ENCODE measurements around the gene TSPYL2. TPM values are rescaled to one million over a fixed set of nuclear protein-coding genes. Genes with fewer than 3 reads are reported as not detected.

Gene TSPYL2
- 12.7 TPM for total RNA-seq
- polyA plus RNA-seq = 256 TPM
- long read RNA-seq, donor 1 = 0 reads
- long read RNA-seq, donor 2, full-length matches to known transcripts = 11 of 11 reads
- long read RNA-seq, donor 2, partial matches to known transcripts = 0 of 11 reads
- long read RNA-seq, donor 2, other reads (novel, unspliced or antisense) = 0 of 11 reads
- long read RNA-seq, donor 3, partial matches to known transcripts = 0 of 3 reads
- long read RNA-seq, donor 3, other reads (novel, unspliced or antisense) = 0 of 3 reads
- long read RNA-seq, donor 4, partial matches to known transcripts = 0 of 1 reads
- long read RNA-seq, donor 4, other reads (novel, unspliced or antisense) = 0 of 1 reads
- long read RNA-seq, donor 5, full-length matches to known transcripts = 5 of 10 reads
- long read RNA-seq, donor 5, partial matches to known transcripts = 5 of 10 reads
- long read RNA-seq, donor 5, other reads (novel, unspliced or antisense) = 0 of 10 reads
- long read RNA-seq, donor 6, full-length matches to known transcripts = 1 of 1 reads
- long read RNA-seq, donor 6, partial matches to known transcripts = 0 of 1 reads
- long read RNA-seq, donor 6, other reads (novel, unspliced or antisense) = 0 of 1 reads
- long read RNA-seq, donor 7, full-length matches to known transcripts = 2 of 2 reads
- long read RNA-seq, donor 7, partial matches to known transcripts = 0 of 2 reads
- long read RNA-seq, donor 7, other reads (novel, unspliced or antisense) = 0 of 2 reads
- long read RNA-seq, donor 8, partial matches to known transcripts = 5 of 5 reads
- long read RNA-seq, donor 8, other reads (novel, unspliced or antisense) = 0 of 5 reads
- long read RNA-seq, donor 9, partial matches to known transcripts = 0 of 2 reads
- long read RNA-seq, donor 9, other reads (novel, unspliced or antisense) = 0 of 2 reads
- long read RNA-seq, donor 10, full-length matches to known transcripts = 7 of 7 reads
- long read RNA-seq, donor 10, partial matches to known transcripts = 0 of 7 reads
- long read RNA-seq, donor 10, other reads (novel, unspliced or antisense) = 0 of 7 reads

- H3K27me3 ChIP-seq (ENCODE audit: control insufficient read depth in 2 of 2, insufficient read depth in 1 of 2, low read length in 1 of 2) = no peaks in the 10 kb centered on the region
- peak within 1 kb of the TSS; percentile 51 to 57 for H3K4me3 ChIP-seq (ENCODE audit: low read length in 2 of 2)
- DNase-seq (ENCODE audit: low read depth in 6 of 9, low spot score in 9 of 9) = peak in 8 of 9 donors; percentile 63 to 94 (median 85)
- H3K27ac ChIP-seq (ENCODE audit: low read depth in 1 of 2, low read length in 1 of 2) = peak within 1 kb of the TSS; percentile 93 to 94
- H3K9me3 ChIP-seq (ENCODE audit: control insufficient read depth in 2 of 2, insufficient read depth in 1 of 2, low read length in 1 of 2) = no peaks in the 10 kb centered on the region
- peaks cover 20 to 27% of the 10 kb centered on the region in 2 donors for H3K36me3 ChIP-seq (ENCODE audit: control insufficient read depth in 2 of 2, insufficient read depth in 2 of 2, low read length in 1 of 2)
- under 1% methylated on average over 86 of the region's 86 CpGs for WGBS
- H3K4me1 ChIP-seq (ENCODE audit: control insufficient read depth in 2 of 2, insufficient read depth in 2 of 2, low read length in 2 of 2) = peaks cover 9 to 21% of the 10 kb centered on the region in 2 donors
Observed at GRCh38 chrX:53081925-53082772, at the start of gene TSPYL2. Gene TSPYL2 (plus strand): TSS chrX:53082367. CDS start chrX:53082499, 132 bp downstream.

- Histone ChIP-seq H3K27ac (ENCODE audit: low read depth in 1 of 2, low read length in 1 of 2) (no peak overlapping the region), H3K27me3 (ENCODE audit: control insufficient read depth in 2 of 2, insufficient read depth in 1 of 2, low read length in 1 of 2) (no peaks in the 10 kb centered on the region), H3K9me3 (ENCODE audit: control insufficient read depth in 2 of 2, insufficient read depth in 1 of 2, low read length in 1 of 2) (no peaks in the 10 kb centered on the region), H3K4me3 (ENCODE audit: low read length in 2 of 2) (no peak overlapping the region), H3K36me3 (ENCODE audit: control insufficient read depth in 2 of 2, insufficient read depth in 2 of 2, low read length in 1 of 2) (no peaks in the 10 kb centered on the region), H3K4me1 (ENCODE audit: control insufficient read depth in 2 of 2, insufficient read depth in 2 of 2, low read length in 2 of 2) (no peaks in the 10 kb centered on the region)
- WGBS = 83% methylated on average over 5 of the region's 5 CpGs
- DNase-seq (ENCODE audit: low read depth in 6 of 9, low spot score in 9 of 9) = no peak
Observed at GRCh38 chrX:53036149-53036548, 46.0 kb upstream of the TSPYL2 start.

GRCh38 chrX:53039236-53039635, 42.9 kb upstream of the TSPYL2 start:
- H3K4me3 ChIP-seq (ENCODE audit: low read length in 2 of 2) = no peak overlapping the region
- no peaks in the 10 kb centered on the region for H3K36me3 ChIP-seq (ENCODE audit: control insufficient read depth in 2 of 2, insufficient read depth in 2 of 2, low read length in 1 of 2)
- H3K27ac ChIP-seq (ENCODE audit: low read depth in 1 of 2, low read length in 1 of 2) = no peak overlapping the region
- no peaks in the 10 kb centered on the region for H3K4me1 ChIP-seq (ENCODE audit: control insufficient read depth in 2 of 2, insufficient read depth in 2 of 2, low read length in 2 of 2)
- 87% methylated on average over 4 of the region's 4 CpGs for WGBS
- no peak for DNase-seq (ENCODE audit: low read depth in 6 of 9, low spot score in 9 of 9)
- H3K9me3 ChIP-seq (ENCODE audit: control insufficient read depth in 2 of 2, insufficient read depth in 1 of 2, low read length in 1 of 2) = no peaks in the 10 kb centered on the region
- H3K27me3 ChIP-seq (ENCODE audit: control insufficient read depth in 2 of 2, insufficient read depth in 1 of 2, low read length in 1 of 2) = peaks cover 0 to 2% of the 10 kb centered on the region in 2 donors

GRCh38 chrX:53044995-53045394, 37.2 kb upstream of the TSPYL2 start:
- Histone ChIP-seq H3K4me3 (ENCODE audit: low read length in 2 of 2) (no peak overlapping the region), H3K9me3 (ENCODE audit: control insufficient read depth in 2 of 2, insufficient read depth in 1 of 2, low read length in 1 of 2) (no peaks in the 10 kb centered on the region), H3K27me3 (ENCODE audit: control insufficient read depth in 2 of 2, insufficient read depth in 1 of 2, low read length in 1 of 2) (peaks cover 0 to 14% of the 10 kb centered on the region in 2 donors), H3K4me1 (ENCODE audit: control insufficient read depth in 2 of 2, insufficient read depth in 2 of 2, low read length in 2 of 2) (peaks cover 0 to 3% of the 10 kb centered on the region in 2 donors), H3K27ac (ENCODE audit: low read depth in 1 of 2, low read length in 1 of 2) (no peak overlapping the region), H3K36me3 (ENCODE audit: control insufficient read depth in 2 of 2, insufficient read depth in 2 of 2, low read length in 1 of 2) (no peaks in the 10 kb centered on the region)
- 94% methylated on average over 5 of the region's 5 CpGs for WGBS
- no peak for DNase-seq (ENCODE audit: low read depth in 6 of 9, low spot score in 9 of 9)

- 96% methylated on average over 6 of the region's 6 CpGs for WGBS
- no peaks in the 10 kb centered on the region for H3K36me3 ChIP-seq (ENCODE audit: control insufficient read depth in 2 of 2, insufficient read depth in 2 of 2, low read length in 1 of 2)
Observed at GRCh38 chrX:53047228-53047627, 34.9 kb upstream of the TSPYL2 start.

DNA sequence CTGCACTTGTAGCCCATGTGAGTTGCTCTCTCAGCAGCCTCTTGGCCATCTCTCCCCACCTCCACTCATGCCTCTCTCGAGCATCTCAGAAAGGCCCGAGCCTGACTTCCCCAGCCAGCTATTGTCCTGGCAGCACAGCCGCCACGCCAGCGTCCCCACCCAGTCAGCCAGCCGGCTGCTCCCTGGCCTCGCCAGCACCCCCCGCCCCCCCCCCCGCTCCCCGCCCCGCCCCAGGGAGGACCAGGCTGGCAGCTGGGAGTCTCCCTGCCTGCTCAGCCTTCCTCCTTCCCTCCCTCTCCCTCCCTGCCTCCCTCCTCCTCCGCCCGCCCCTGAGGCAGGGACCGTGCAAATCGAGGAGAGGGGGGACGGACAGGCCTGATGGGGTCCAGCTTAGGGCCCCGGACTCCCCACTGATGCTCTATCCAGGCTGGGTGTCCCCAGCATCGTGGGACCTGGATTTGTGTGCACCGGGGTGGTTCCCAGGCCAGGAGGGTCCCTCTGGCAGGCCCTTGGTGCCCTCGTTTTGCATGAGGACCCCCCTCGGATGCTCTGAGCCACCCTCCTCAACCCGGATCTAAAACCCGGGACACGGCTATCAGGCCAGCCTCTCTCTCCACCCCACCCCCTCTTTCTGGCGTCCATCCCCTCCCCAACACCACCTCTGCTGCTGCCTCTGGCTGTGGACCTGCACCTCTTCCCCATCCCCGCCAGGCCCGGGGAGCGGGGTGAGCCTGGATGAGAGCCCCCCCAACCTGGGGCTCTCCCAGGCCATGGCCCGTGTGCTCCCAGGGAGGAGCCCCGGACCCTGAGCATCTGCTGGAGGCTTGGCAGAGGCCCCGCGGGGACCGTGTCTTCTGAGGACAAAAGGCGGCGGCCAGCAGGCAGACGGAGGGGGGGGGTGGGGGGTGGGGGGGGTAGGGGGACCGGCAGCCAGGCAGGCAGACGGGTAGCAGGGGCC, 33.7 kb upstream of the TSPYL2 start, which contains the start of gene GPR173:
TSS of gene GPR173 (plus strand) at position 621 of the 958 bp plus-strand sequence. CDS start 27,833 bp downstream, outside the sequence.
- Histone ChIP-seq H3K27me3 (ENCODE audit: control insufficient read depth in 2 of 2, insufficient read depth in 1 of 2, low read length in 1 of 2) (peaks cover 0 to 13% of the 10 kb centered on the region in 2 donors), H3K27ac (ENCODE audit: low read depth in 1 of 2, low read length in 1 of 2) (no peak within 1 kb of the TSS), H3K9me3 (ENCODE audit: control insufficient read depth in 2 of 2, insufficient read depth in 1 of 2, low read length in 1 of 2) (no peaks in the 10 kb centered on the region), H3K4me3 (ENCODE audit: low read length in 2 of 2) (peak within 1 kb of the TSS; percentile 32 to 48), H3K36me3 (ENCODE audit: control insufficient read depth in 2 of 2, insufficient read depth in 2 of 2, low read length in 1 of 2) (no peaks in the 10 kb centered on the region), H3K4me1 (ENCODE audit: control insufficient read depth in 2 of 2, insufficient read depth in 2 of 2, low read length in 2 of 2) (peaks cover 0 to 3% of the 10 kb centered on the region in 2 donors)
- DNase-seq (ENCODE audit: low read depth in 6 of 9, low spot score in 9 of 9) = peak in 2 of 9 donors; percentile 2 to 9
- 4% methylated on average over 31 of the region's 38 CpGs for WGBS

More at GRCh38 chrX:53047228-53047627, 34.9 kb upstream of the TSPYL2 start:
- Histone ChIP-seq H3K4me3 (ENCODE audit: low read length in 2 of 2) (no peak overlapping the region), H3K4me1 (ENCODE audit: control insufficient read depth in 2 of 2, insufficient read depth in 2 of 2, low read length in 2 of 2) (peaks cover 0 to 3% of the 10 kb centered on the region in 2 donors), H3K9me3 (ENCODE audit: control insufficient read depth in 2 of 2, insufficient read depth in 1 of 2, low read length in 1 of 2) (no peaks in the 10 kb centered on the region), H3K27ac (ENCODE audit: low read depth in 1 of 2, low read length in 1 of 2) (no peak overlapping the region), H3K27me3 (ENCODE audit: control insufficient read depth in 2 of 2, insufficient read depth in 1 of 2, low read length in 1 of 2) (peaks cover 0 to 14% of the 10 kb centered on the region in 2 donors)
- DNase-seq (ENCODE audit: low read depth in 6 of 9, low spot score in 9 of 9) = no peak

DNA sequence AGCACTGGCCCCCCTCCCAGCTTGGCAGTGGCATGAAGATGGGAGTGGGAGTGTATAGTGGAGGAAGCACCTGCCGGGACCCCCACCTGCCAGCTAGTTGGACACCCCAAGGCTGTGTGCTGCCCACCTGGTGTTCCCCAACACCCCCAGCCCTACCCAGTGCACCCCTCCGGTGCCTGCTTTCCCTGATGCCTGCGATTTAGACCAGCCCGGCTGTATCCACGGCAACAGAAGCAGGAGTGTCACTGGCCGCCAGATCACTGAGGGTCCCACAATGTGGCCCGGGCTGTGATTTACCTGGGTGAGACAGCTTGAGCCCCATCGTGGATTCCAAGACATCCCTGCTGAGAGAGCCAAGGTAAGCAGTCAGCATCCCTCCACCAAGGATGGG, 33.0 kb upstream of the TSPYL2 start:
- WGBS = 37% methylated on average over 8 of the region's 8 CpGs
- DNase-seq (ENCODE audit: low read depth in 6 of 9, low spot score in 9 of 9) = no peak
- Histone ChIP-seq H3K4me3 (ENCODE audit: low read length in 2 of 2) (peak overlapping the region in 1 of 2 donors; percentile 48), H3K27me3 (ENCODE audit: control insufficient read depth in 2 of 2, insufficient read depth in 1 of 2, low read length in 1 of 2) (peaks cover 0 to 12% of the 10 kb centered on the region in 2 donors), H3K27ac (ENCODE audit: low read depth in 1 of 2, low read length in 1 of 2) (no peak overlapping the region), H3K4me1 (ENCODE audit: control insufficient read depth in 2 of 2, insufficient read depth in 2 of 2, low read length in 2 of 2) (peaks cover 0 to 3% of the 10 kb centered on the region in 2 donors), H3K9me3 (ENCODE audit: control insufficient read depth in 2 of 2, insufficient read depth in 1 of 2, low read length in 1 of 2) (no peaks in the 10 kb centered on the region), H3K36me3 (ENCODE audit: control insufficient read depth in 2 of 2, insufficient read depth in 2 of 2, low read length in 1 of 2) (no peaks in the 10 kb centered on the region)
